Loucy (cell line): Measurements from ENCODE around the gene MYO1D.

Experiments used
- CTCF ChIP-seq: fragments of 200-600 bp; sonication (generic); conservative IDR thresholded peaks from 2 replicates; pipeline ENCODE4 v1.5.1; 2014; ENCODE audit warnings: mild to moderate bottlenecking, antibody characterized with exemption, low read length
- EZH2phosphoT487 ChIP-seq: fragments of 200-600 bp; IDR thresholded peaks from 2 replicates; pipeline ENCODE4 v1.6.1; 2018; ENCODE audit warnings: antibody characterized with exemption, mild to moderate bottlenecking, moderate library complexity, borderline replicate concordance

- TF ChIP-seq CTCF (no peak), EZH2phosphoT487 (no peak)
Observed at GRCh38 chr17:32664936-32665583, 211.9 kb downstream of the MYO1D start.
